NCI-H345 treated with DMSO at 0.1 percent for 48 hours (cell line): ENCODE measurements around the gene SLC12A3.
"Not testable (repeated sequence)": the region's sequence is repeated elsewhere in the genome, so short reads cannot be mapped to it uniquely, and the experiment has no call there.

Experiments used
- DNase-seq: peaks from one replicate; lab custom pipeline; 2025; ENCODE audit not compliant: unreplicated experiment; lab: John Stamatoyannopoulos, UW

The SLC12A3 gene

GRCh38 chr16:56868766-56869165 is 3.8 kb downstream of the SLC12A3 start:
- not testable (repeated sequence) for DNase-seq

DNA sequence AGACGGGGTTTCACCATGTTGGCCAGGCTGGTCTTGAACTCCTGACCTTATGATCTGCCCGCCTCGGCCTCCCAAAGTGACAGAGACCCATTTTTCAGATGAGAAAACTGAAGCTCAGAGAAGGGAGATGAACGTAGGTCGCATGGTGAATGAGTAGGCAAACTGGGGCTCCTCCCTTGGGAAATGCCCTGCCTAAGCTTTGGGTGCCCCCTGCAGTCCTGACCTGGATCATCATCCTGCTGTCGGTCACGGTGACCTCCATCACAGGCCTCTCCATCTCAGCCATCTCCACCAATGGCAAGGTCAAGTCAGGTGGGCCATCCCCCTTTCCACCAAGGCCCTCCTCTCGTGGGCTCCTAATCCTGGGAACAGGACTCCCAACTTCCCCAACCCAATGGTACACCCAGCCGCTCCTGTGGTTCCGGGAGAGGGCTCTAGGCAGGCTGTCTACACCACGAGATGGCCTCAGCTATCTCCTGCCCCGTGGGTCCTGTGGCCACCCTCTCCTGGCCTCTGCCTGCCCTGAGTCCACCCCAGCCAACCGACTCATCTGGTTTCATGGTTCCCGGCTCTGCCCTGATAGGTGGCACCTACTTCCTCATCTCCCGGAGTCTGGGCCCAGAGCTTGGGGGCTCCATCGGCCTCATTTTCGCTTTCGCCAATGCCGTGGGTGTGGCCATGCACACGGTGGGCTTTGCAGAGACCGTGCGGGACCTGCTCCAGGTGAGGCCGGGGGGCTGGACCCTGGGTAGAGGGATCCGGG is 4.7 kb downstream of the SLC12A3 start:
- DNase-seq: no peak

- DNase-seq: no peak
Measured at GRCh38 chr16:56870276-56870888, 5.4 kb downstream of the SLC12A3 start.

DNA sequence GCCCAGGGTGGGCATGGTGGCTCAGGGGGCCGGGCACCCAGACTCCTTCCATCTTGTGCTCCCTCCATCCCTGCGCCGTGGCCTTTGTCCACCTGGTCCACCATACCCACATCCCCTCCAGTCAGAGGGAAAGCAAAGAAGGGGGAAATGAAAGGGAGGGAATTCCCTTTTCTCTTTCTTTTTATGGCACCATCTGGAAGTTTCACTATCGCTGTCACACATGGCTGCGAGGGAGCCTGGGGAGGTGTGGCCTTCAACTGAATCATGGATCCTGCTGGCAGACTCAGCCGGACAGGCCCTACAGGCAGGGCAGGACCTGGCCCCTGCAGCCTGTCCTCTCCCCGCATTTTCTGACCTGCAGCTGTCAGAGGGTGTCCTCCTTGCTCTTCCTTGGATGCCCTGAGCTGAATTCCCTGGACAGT is 6.2 kb downstream of the SLC12A3 start:
- no peak for DNase-seq

DNA sequence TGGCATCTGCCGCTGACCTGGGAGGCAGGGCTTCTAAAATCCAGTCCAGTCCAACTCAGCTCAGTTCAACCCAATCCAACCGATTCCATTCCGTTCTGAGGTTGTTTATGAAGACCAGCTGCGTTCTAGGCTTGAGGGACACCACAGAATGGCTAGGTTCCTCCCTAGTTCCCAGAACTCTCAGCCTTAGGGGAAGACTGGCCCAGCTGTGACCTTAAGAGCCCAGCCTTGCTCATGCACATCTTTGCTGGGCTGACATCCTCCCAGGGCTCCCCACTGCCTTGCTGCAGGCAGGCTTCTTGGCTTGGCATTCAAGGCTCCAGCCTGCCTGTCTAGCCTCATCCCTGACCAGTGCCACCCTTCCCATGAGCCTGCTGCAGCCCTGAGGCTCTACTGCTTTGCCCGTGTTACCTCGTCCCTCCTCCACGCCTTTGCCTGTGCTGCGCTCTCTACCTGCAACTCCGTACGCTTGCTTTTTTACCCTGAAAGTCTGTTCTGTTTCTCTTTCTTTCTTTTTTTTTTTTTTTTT is 7.9 kb downstream of the SLC12A3 start:
- no peak for DNase-seq

DNA sequence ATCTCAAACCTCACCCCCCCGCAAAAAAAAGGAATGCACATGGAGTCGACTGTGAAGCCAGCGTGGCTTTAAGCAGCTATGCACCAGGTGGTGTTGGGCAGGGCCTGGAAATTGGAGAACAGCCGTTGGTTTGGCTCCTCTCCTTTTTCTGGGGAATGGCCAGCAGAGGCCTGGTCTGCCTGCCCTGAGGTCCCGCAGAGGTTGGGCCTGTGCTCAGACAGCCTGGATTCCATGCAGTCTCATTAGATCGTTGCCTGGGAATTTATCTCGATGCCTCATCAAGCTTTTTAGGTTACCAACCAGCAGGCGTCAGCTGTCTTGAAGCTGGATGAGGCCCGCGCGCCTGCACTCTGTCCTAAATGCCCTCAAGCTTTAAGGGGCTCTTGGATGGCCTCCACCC is 9.8 kb downstream of the SLC12A3 start:
- DNase-seq: no peak

- no peak for DNase-seq
Measured at GRCh38 chr16:56876048-56876447, 11.0 kb downstream of the SLC12A3 start.

- DNase-seq: no peak
Measured at GRCh38 chr16:56877486-56878182, 12.6 kb downstream of the SLC12A3 start.

DNA sequence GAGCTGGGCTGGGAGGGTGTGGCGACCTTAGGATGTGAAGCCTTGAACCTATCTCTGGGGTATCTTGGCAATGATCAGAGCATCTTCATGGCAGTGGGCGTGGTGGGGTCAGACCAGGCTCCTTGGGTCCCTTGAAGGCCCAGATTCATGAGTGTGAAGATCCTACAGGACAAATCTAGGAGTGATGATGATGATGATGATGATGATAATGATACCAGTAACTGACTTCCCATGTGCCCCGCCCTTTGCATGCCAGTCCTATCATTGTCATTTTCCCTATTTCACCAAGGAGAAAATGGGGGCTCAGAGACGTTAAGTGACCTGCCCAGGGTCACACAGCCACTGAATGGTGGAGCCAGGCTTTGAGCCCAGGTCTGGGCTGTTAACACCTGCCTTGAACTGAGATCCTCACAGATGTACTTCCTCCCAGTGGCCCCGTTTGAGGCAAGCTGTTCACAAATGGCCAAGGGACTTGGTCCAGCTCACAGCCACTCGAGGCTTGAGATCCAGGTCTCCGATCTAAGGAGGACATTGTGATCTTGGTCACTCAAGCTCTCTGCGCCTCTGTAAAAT is 13.4 kb downstream of the SLC12A3 start:
- DNase-seq: no peak

GRCh38 chr16:56879276-56879675 is 14.3 kb downstream of the SLC12A3 start:
- no peak for DNase-seq

DNA sequence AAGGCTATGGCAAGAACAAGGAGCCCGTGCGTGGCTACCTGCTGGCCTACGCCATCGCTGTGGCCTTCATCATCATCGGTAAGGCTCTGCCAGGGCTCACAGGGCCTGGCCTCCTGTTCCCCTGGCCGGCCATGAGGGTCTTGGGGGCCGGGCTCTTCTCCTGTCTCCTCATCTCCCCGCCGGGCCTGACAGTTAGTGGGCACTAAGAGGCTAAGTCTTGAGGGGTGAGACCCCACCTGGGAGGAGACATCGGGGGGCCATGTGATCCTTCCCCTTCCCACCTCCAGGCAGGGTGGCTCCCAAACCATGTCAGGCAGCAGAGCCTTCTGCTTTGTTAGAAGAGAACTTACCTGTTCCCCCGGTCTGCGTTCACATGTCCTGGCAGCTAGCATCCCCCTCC is 15.2 kb downstream of the SLC12A3 start:
- no peak for DNase-seq

DNA sequence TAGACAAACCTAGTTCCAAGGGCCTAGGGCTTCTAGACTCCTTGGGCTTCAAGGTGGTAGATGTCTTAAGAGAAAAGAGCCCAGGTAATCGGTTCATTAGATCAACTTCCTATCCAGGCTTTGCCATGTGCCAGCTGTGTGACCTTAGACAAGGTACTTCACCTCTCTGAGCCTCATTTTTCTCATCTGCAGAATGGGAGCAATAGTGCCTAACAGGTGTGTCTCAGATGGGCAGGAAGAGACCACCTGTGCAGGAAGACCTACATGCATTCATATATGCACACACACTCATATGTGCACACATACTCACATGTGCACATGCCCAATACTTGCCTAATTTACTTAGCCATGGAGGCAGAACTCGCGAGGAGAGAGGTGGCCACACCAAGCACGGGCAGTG is 15.7 kb downstream of the SLC12A3 start:
- DNase-seq: no peak

- no peak for DNase-seq
Measured at GRCh38 chr16:56882077-56882800, 17.2 kb downstream of the SLC12A3 start.

- DNase-seq: no peak
Measured at GRCh38 chr16:56883586-56883985, 18.6 kb downstream of the SLC12A3 start.

GRCh38 chr16:56884026-56884582 is 19.1 kb downstream of the SLC12A3 start:
- DNase-seq: no peak

- DNase-seq: not testable (repeated sequence)
Measured at GRCh38 chr16:56884929-56885328, 19.9 kb downstream of the SLC12A3 start.

- no peak for DNase-seq
Measured at GRCh38 chr16:56885446-56886162, 20.6 kb downstream of the SLC12A3 start.

GRCh38 chr16:56886296-56886695 is 21.3 kb downstream of the SLC12A3 start:
- no peak for DNase-seq

DNA sequence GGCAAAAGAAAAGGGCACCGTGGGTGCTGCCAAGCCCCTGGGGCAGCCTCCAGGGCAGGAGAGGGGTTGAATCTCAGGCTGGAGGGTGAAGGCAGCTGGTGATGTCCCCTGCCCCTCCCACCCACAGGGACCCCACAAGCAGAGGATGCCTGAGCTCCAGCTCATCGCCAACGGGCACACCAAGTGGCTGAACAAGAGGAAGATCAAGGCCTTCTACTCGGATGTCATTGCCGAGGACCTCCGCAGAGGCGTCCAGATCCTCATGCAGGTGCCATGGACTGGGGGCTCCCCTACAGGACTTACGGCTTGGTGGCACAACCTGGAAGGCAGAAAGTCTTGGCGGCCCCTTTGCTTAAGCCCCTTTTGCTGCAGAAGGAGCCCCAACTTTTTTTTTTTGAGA is 21.8 kb downstream of the SLC12A3 start:
- no peak for DNase-seq

- DNase-seq: no peak
Measured at GRCh38 chr16:56888806-56889205, 23.8 kb downstream of the SLC12A3 start.
